Activated CD4-positive, alpha-beta memory T cell treated with anti-CD3 and anti-CD28 coated beads, Interleukin-2, amount 10 ng/mL, durations not matched to agents 7 days and 5 days (primary cell): ENCODE results near the gene TMEM231. TPM values are rescaled to one million over a fixed set of nuclear protein-coding genes. Genes with fewer than 3 reads are reported as not detected.

Source experiments
- CTCF ChIA-PET: fragments of 350-600 bp; sonication (Branson Sonifier 250); formaldehyde crosslinking; loops from one replicate; lab custom pipeline; 2021; ENCODE audit warnings: antibody characterized with exemption, inconsistent platforms; lab: Charles Lee
- POLR2A ChIA-PET: fragments of 350-600 bp; sonication (Branson Sonifier 250); formaldehyde crosslinking; loops from one replicate; lab custom pipeline; 2021; ENCODE audit warnings: antibody characterized with exemption; lab: Charles Lee
- DNase-seq: peaks from one replicate; pipeline ENCODE4 v3.0.0-alpha.2; 2020
- H3K27ac Mint-ChIP-seq: one replicate; pipeline ENCODE4 v1.8.0; 2021; ENCODE audit warnings: mild to moderate bottlenecking, mixed read lengths
- H3K27me3 Mint-ChIP-seq: one replicate; pipeline ENCODE4 v1.8.0; 2021; ENCODE audit warnings: mixed read lengths
- H3K36me3 Mint-ChIP-seq: one replicate; pipeline ENCODE4 v1.8.0; 2021; ENCODE audit warnings: low read depth, mixed read lengths
- H3K4me1 Mint-ChIP-seq: one replicate; pipeline ENCODE4 v1.8.0; 2021; ENCODE audit warnings: mixed read lengths
- H3K4me3 Mint-ChIP-seq: one replicate; pipeline ENCODE4 v1.8.0; 2021; ENCODE audit warnings: mild to moderate bottlenecking, mixed read lengths
- H3K9me3 Mint-ChIP-seq: one replicate; pipeline ENCODE4 v1.8.0; 2021; ENCODE audit warnings: mixed read lengths
- total RNA-seq, 2 experiments: library from RNA; stranded (reverse); gene quantifications; one replicate each; pipeline ENCODE4 v1.2.3, GENCODE V29; 2021

Gene TMEM231
- total RNA-seq, 2 experiments from 2014 or later: 1.9 to 2.0 TPM

- CTCF ChIA-PET: no interaction called here
These were observed 22.7 kb upstream of the TMEM231 start for GRCh38 chr16:75578725-75579124.

GRCh38 chr16:75578212-75578611 is 22.2 kb upstream of the TMEM231 start:
- Mint-ChIP-seq H3K4me1 (peaks cover 11% of the 10 kb centered on the region), H3K36me3 (peaks cover 54% of the 10 kb centered on the region), H3K9me3 (no peaks in the 10 kb centered on the region), H3K4me3 (no peak overlapping the region), H3K27ac (no peak overlapping the region), H3K27me3 (no peaks in the 10 kb centered on the region)
- ChIA-PET POLR2A (no interaction called here), CTCF (interaction anchor here (1.2 kb wide), 1 partner anchor 43 kb away, joined by 3 read pairs; no protein-coding TSS in a partner anchor)
- no peak for DNase-seq

More at GRCh38 chr16:75578725-75579124, 22.7 kb upstream of the TMEM231 start:
- peaks cover 49% of the 10 kb centered on the region for H3K36me3 Mint-ChIP-seq
- H3K27ac Mint-ChIP-seq: no peak overlapping the region
- H3K27me3 Mint-ChIP-seq: no peaks in the 10 kb centered on the region
- H3K9me3 Mint-ChIP-seq: no peaks in the 10 kb centered on the region
- POLR2A ChIA-PET: no interaction called here
- H3K4me3 Mint-ChIP-seq: no peak overlapping the region
- DNase-seq: no peak
- peaks cover 11% of the 10 kb centered on the region for H3K4me1 Mint-ChIP-seq

DNA sequence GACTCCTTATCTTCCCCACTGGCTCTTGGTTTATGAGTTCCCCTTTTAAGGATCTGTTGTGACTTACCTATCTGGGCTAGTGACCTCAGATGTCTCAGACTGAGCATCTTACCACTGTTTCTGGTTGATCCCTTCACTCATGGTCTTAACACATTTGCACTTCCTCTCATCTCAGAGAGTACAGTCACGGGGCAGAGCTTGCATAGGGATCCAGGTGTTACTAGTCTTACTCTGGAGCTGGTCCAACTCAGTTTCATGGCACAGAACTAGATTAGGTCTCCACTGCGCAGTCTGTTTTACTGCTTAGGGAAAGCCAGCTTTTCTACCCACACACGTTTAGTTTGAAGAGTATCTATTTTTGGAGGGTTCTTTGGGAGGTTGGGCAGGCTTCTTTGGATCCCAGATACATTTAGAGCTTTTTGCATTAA is 20.3 kb upstream of the TMEM231 start:
- Mint-ChIP-seq H3K4me1 (peaks cover 11% of the 10 kb centered on the region), H3K9me3 (no peaks in the 10 kb centered on the region), H3K27ac (no peak overlapping the region), H3K36me3 (peaks cover 65% of the 10 kb centered on the region), H3K27me3 (no peaks in the 10 kb centered on the region), H3K4me3 (no peak overlapping the region)
- ChIA-PET POLR2A (no interaction called here), CTCF (interaction anchor here (1.1 kb wide), 1 partner anchor 378 kb away, joined by 3 read pairs; no protein-coding TSS in a partner anchor)
- DNase-seq: no peak

- Mint-ChIP-seq H3K36me3 (peaks cover 67% of the 10 kb centered on the region), H3K27me3 (no peaks in the 10 kb centered on the region), H3K4me1 (peaks cover 11% of the 10 kb centered on the region), H3K27ac (no peak overlapping the region), H3K9me3 (no peaks in the 10 kb centered on the region), H3K4me3 (no peak overlapping the region)
- CTCF ChIA-PET: no interaction called here
- no peak for DNase-seq
- POLR2A ChIA-PET: no interaction called here
These were observed 19.9 kb upstream of the TMEM231 start for GRCh38 chr16:75575958-75576357.

GRCh38 chr16:75573955-75574354 is 17.9 kb upstream of the TMEM231 start:
- ChIA-PET POLR2A (interaction anchor here (1.1 to 1.6 kb wide), 2 partner anchors 8 to 75 kb away, joined by 3 to 5 read pairs; partner anchors contain the start of gene GABARAPL2), CTCF (no interaction called here)
- Mint-ChIP-seq H3K4me3 (no peak overlapping the region), H3K36me3 (peaks cover 67% of the 10 kb centered on the region), H3K4me1 (peaks cover 17% of the 10 kb centered on the region), H3K27me3 (no peaks in the 10 kb centered on the region), H3K27ac (no peak overlapping the region), H3K9me3 (no peaks in the 10 kb centered on the region)
- DNase-seq: no peak

DNA sequence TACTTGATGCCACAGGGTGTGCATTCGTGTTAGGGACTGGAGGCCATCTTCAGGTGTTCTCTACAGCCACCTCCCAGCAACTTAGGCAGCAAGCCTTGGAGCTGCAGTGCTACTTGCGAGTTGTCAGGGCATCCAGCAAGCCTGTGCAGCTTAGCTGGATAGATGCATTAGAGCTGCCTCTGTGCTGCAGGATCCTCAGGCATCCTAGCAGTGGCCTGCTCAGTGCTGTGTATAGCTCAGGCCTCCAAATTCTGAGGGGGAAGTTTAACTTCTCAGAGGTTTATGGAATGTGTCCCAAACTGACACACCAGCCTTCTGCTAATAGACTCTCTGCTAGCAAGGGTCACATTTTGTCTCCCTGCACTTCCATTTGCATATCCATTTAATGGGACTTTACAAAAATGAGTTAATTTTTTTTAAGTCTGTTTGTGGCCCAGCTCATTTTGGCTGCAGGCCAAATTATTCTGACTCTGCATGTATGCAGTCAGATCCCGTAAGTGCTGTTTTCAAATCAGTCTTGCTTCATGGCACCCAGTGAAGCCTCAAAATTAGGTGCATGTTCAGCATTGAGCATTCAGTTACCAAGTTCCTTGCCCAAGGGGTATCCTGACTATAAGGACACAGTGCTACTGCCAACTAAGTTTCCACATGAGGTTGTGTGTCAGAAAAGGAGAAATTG is 17.0 kb upstream of the TMEM231 start:
- ChIA-PET POLR2A (interaction anchor here (1.1 kb wide), 1 partner anchor 76 kb away, joined by 3 read pairs; no protein-coding TSS in a partner anchor), CTCF (no interaction called here)
- DNase-seq: no peak
- H3K9me3 Mint-ChIP-seq: no peaks in the 10 kb centered on the region
- H3K36me3 Mint-ChIP-seq: peaks cover 69% of the 10 kb centered on the region
- no peaks in the 10 kb centered on the region for H3K27me3 Mint-ChIP-seq
- peaks cover 21% of the 10 kb centered on the region for H3K4me1 Mint-ChIP-seq
- no peak overlapping the region for H3K27ac Mint-ChIP-seq
- no peak overlapping the region for H3K4me3 Mint-ChIP-seq

GRCh38 chr16:75570396-75571065 is 14.5 kb upstream of the TMEM231 start:
- Mint-ChIP-seq H3K36me3 (peaks cover 58% of the 10 kb centered on the region), H3K27ac (no peak overlapping the region), H3K9me3 (no peaks in the 10 kb centered on the region), H3K4me3 (no peak overlapping the region), H3K4me1 (peaks cover 33% of the 10 kb centered on the region), H3K27me3 (no peaks in the 10 kb centered on the region)
- ChIA-PET POLR2A (interaction anchor here (0.6 kb wide), 1 partner anchor 10 kb away, joined by 5 read pairs; no protein-coding TSS in a partner anchor), CTCF (no interaction called here)
- no peak for DNase-seq

- no peak for DNase-seq
- H3K27me3 Mint-ChIP-seq: peaks cover 8% of the 10 kb centered on the region
- H3K4me3 Mint-ChIP-seq: peak overlapping the region; percentile 100
- ChIA-PET CTCF (interaction anchor here (1.3 to 2.0 kb wide), 3 partner anchors 12 to 54 kb away, joined by 3 to 8 read pairs (median 5); partner anchors contain the start of genes ADAT1 and TMEM231), POLR2A (interaction anchor here (1.2 to 4.5 kb wide), 5 partner anchors 11 to 80 kb away, joined by 3 to 42 read pairs (median 8); partner anchors contain the start of genes ADAT1, KARS1, TERF2IP and TMEM231)
- peaks cover 38% of the 10 kb centered on the region for H3K4me1 Mint-ChIP-seq
- H3K36me3 Mint-ChIP-seq: peaks cover 39% of the 10 kb centered on the region
- H3K9me3 Mint-ChIP-seq: no peaks in the 10 kb centered on the region
- no peak overlapping the region for H3K27ac Mint-ChIP-seq
These were observed 11.9 kb upstream of the TMEM231 start for GRCh38 chr16:75567911-75568310.

DNA sequence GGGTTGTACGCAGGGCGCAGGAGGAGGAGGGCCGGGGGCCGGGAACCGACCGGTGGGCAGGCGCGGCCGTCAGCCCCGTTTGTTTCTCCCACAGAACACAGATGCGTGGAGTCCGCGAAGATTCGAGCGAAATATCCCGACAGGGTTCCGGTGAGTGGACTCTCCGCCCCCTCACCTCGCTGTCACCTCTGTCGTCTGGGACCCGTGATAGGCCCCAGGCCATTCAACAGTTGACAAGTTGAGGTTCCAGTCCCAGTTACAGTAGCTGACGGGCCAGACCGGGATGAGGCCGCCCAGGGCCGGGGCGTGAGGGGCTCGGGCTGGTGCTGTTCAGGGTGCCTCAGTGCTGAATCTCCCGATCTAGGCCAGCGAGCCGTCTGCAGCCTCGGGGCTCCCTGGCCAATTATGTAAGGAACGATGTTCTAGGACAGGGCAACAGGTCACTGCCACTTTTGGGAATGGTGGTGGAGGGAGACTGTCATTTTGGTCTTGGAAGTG is 10.8 kb upstream of the TMEM231 start:
- CTCF ChIA-PET: interaction anchor here (1.0 to 3.4 kb wide), 6 partner anchors 11 to 102 kb away, joined by 3 to 20 read pairs (median 4); partner anchors contain the start of genes ADAT1, KARS1, TERF2IP and TMEM231
- no peaks in the 10 kb centered on the region for H3K9me3 Mint-ChIP-seq
- peaks cover 13% of the 10 kb centered on the region for H3K27me3 Mint-ChIP-seq
- H3K4me1 Mint-ChIP-seq: peaks cover 38% of the 10 kb centered on the region
- DNase-seq: peak; percentile 36
- H3K4me3 Mint-ChIP-seq: peak overlapping the region; percentile 100
- peak overlapping the region; percentile 74 for H3K27ac Mint-ChIP-seq
- H3K36me3 Mint-ChIP-seq: peaks cover 32% of the 10 kb centered on the region
- POLR2A ChIA-PET: interaction anchor here (0.6 to 4.5 kb wide), 13 partner anchors 10 to 133 kb away, joined by 3 to 42 read pairs (median 4); partner anchors contain the start of genes ADAT1, CFDP1, KARS1 and TERF2IP

GRCh38 chr16:75566040-75566757 is 10.1 kb upstream of the TMEM231 start, which contains the start of gene GABARAPL2:
TSS of gene GABARAPL2 (plus strand) at chr16:75566379. CDS start at chr16:75566487, 108 bp downstream.
- ChIA-PET CTCF (interaction anchor here (1.0 to 3.4 kb wide), 7 partner anchors 12 to 101 kb away, joined by 4 to 20 read pairs (median 5); partner anchors contain the start of genes ADAT1, KARS1 and TERF2IP), POLR2A (interaction anchor here (0.6 to 4.5 kb wide), 14 partner anchors 9 to 133 kb away, joined by 3 to 42 read pairs (median 4); partner anchors contain the start of genes ADAT1, CFDP1, KARS1 and TERF2IP)
- Mint-ChIP-seq H3K27ac (peak within 1 kb of the TSS; percentile 87), H3K4me1 (peaks cover 38% of the 10 kb centered on the region), H3K27me3 (peaks cover 14% of the 10 kb centered on the region), H3K4me3 (peak within 1 kb of the TSS; percentile 100), H3K36me3 (peaks cover 28% of the 10 kb centered on the region), H3K9me3 (no peaks in the 10 kb centered on the region)
- DNase-seq: peak; percentile 92

GRCh38 chr16:75565640-75566039 is 9.6 kb upstream of the TMEM231 start:
- POLR2A ChIA-PET: interaction anchor here (1.0 to 4.5 kb wide), 9 partner anchors 9 to 132 kb away, joined by 3 to 42 read pairs (median 5); partner anchors contain the start of genes ADAT1, CFDP1, KARS1 and TERF2IP
- Mint-ChIP-seq H3K4me1 (peaks cover 38% of the 10 kb centered on the region), H3K4me3 (peak overlapping the region; percentile 100), H3K27me3 (peaks cover 14% of the 10 kb centered on the region), H3K27ac (peak overlapping the region; percentile 87), H3K9me3 (no peaks in the 10 kb centered on the region), H3K36me3 (peaks cover 26% of the 10 kb centered on the region)
- CTCF ChIA-PET: interaction anchor here (1.0 to 3.4 kb wide), 7 partner anchors 13 to 367 kb away, joined by 3 to 20 read pairs (median 7); partner anchors contain the start of genes ADAT1, KARS1, TERF2IP and TMEM170A
- DNase-seq: no peak
